IPS-15b (cell line): ENCODE results near the gene SNF8.
A peak's percentile ranks its signal among the peaks of the same experiment; 100 is the strongest.

ENCODE experiments used
- H3K27me3 ChIP-seq: one replicate; pipeline ENCODE4 v1.6.1; 2013; ENCODE audit warnings: low read length; ENCODE audit not compliant: control insufficient read depth, insufficient read depth
- H3K36me3 ChIP-seq: one replicate; pipeline ENCODE4 v1.6.1; 2013; ENCODE audit warnings: low read length; ENCODE audit not compliant: control insufficient read depth, insufficient read depth
- H3K4me1 ChIP-seq: one replicate; pipeline ENCODE4 v1.6.1; 2013; ENCODE audit warnings: mild to moderate bottlenecking, low read length; ENCODE audit not compliant: control insufficient read depth, insufficient read depth
- H3K4me3 ChIP-seq: one replicate; pipeline ENCODE4 v1.5.1; 2013; ENCODE audit warnings: low read depth, low read length
- H3K9ac ChIP-seq: one replicate; pipeline ENCODE4 v1.6.1; 2013; ENCODE audit warnings: low read depth, mild to moderate bottlenecking, low read length
- H3K9me3 ChIP-seq: one replicate; pipeline ENCODE4 v1.6.1; 2013; ENCODE audit warnings: mild to moderate bottlenecking, low read length; ENCODE audit not compliant: control insufficient read depth, insufficient read depth

SNF8 gene, protein sequence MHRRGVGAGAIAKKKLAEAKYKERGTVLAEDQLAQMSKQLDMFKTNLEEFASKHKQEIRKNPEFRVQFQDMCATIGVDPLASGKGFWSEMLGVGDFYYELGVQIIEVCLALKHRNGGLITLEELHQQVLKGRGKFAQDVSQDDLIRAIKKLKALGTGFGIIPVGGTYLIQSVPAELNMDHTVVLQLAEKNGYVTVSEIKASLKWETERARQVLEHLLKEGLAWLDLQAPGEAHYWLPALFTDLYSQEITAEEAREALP

DNA sequence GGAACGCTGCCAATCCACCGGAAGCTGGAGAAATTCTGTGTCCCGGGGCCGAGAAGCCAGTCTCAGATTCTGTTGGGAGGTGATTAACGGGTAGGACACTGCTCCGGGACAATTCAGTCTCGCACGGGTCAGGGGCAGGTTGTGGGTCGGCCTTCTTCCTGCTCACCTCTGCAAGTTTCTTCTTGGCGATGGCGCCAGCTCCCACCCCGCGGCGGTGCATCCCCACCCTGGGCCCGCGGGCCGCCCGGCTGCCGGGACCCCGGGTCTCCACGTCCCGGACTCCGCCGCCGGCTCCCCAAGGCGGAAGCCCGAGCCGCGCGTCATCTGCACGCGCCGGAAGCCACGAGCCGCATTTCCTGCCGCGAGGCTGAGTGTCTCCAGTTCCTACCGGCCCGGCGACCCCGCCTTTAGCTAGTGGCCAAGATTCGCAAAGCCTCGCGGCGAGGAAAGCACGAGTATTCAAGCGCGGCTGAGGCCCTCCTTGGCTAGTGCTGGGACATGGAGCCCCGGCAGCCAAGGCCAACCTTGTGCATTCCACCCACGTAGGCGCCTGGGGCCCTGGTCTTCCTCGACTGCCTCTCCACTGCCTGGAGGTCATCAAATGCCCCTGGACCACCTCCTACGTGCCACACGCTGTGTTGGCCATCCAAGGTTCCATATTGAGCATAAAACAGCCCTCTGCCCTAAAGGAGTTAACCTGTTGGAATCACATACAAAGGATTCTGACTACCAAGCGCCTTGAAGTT lies at the start of gene SNF8:
TSS of gene SNF8 (minus strand) at position 328 of the 746 bp plus-strand sequence. CDS start at position 220, 108 bp downstream.
- peaks cover 11% of the 10 kb centered on the region for H3K36me3 ChIP-seq
- peak within 1 kb of the TSS; percentile 97 for H3K9ac ChIP-seq
- peak within 1 kb of the TSS; percentile 94 for H3K4me3 ChIP-seq
- H3K9me3 ChIP-seq = no peaks in the 10 kb centered on the region
- no peaks in the 10 kb centered on the region for H3K27me3 ChIP-seq
- peaks cover 5% of the 10 kb centered on the region for H3K4me1 ChIP-seq

DNA sequence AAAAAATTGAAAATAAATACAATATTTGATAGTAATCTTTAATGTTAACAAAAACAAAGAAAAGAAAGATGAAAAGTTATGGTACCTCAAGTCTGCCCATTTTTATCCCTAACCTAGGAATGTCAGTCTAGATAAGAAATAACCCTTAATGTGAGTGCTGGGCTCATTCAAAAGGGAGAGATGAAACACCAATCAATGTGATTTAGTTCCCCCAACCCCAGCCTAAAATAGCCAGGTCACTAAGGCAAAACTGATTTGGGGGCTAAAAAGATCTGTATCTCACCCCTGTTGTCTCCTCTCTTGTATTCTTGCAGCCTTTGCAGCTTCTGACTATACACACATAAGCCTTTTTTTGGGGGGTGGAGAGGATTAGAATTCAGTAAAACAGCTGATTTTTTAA lies 49.3 kb upstream of the SNF8 start:
- no peak overlapping the region for H3K4me3 ChIP-seq
- H3K4me1 ChIP-seq = peaks cover 23% of the 10 kb centered on the region
- no peaks in the 10 kb centered on the region for H3K9me3 ChIP-seq
- no peak overlapping the region for H3K9ac ChIP-seq
- peaks cover 4% of the 10 kb centered on the region for H3K36me3 ChIP-seq
- no peaks in the 10 kb centered on the region for H3K27me3 ChIP-seq

DNA sequence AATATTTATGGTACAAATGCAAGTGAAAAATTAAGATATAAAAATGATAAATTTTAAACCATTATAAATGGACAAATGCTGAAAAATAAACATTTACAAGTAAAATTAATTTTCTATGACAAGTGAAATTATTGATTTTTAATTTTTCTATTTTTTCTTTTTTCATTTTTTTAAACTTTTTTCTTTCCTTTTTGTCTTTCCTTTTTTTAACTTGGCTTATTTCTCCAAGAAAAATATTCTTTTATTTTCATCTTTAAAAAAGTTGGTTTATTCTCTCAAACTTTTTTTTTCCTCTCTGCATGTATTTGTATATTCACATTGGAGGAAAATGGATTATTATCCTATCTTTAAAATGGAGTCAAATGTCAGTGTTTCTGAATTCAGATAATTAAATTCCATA lies 48.7 kb upstream of the SNF8 start:
- Histone ChIP-seq H3K9me3 (no peaks in the 10 kb centered on the region), H3K4me1 (peaks cover 23% of the 10 kb centered on the region), H3K9ac (no peak overlapping the region), H3K27me3 (no peaks in the 10 kb centered on the region), H3K4me3 (no peak overlapping the region), H3K36me3 (peaks cover 4% of the 10 kb centered on the region)

DNA sequence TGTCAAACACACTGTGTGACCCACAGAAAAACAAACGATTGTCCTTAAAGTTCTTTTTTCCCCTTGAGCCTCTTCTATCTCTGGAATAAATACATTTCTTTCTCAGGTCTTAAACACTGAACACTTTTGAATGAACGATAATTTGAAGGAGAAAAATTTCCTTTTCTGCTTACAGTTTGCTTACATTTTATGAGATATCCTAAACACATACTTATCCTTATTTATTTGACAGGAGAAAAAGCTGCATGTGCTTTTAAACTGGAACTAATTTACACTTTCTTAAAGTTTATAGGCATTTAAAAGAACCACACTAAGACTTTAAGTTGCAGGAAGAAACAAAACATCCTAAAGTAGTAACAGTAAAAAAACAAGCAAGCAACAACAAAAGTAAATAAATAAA lies 47.8 kb upstream of the SNF8 start:
- H3K4me3 ChIP-seq = no peak overlapping the region
- H3K9ac ChIP-seq = no peak overlapping the region
- H3K27me3 ChIP-seq = no peaks in the 10 kb centered on the region
- H3K9me3 ChIP-seq = no peaks in the 10 kb centered on the region
- peaks cover 25% of the 10 kb centered on the region for H3K4me1 ChIP-seq
- peaks cover 1% of the 10 kb centered on the region for H3K36me3 ChIP-seq

DNA sequence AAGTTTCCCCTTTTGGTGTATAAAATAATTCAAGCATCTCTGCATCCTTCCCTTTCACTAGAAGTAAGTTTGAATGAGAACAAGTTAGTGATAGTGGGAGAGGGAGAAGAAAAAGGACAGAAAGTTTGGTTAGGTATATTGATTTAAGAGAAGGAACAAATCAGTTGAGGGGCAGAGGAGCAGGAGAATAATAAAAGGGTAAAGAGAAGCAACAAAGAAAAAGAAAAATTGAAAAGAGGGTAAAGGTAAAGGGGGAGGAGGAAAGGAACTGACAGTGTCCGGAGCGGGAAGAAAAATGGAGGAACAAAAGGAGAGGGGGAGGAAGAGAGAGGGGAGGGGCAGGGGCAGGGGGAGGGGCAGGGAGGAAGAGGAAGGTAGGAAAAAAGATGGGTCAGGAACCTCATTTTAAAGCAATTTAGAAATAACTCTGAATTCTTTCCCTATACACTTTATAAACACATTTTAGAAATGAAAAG lies 46.3 kb upstream of the SNF8 start:
- H3K27me3 ChIP-seq = no peaks in the 10 kb centered on the region
- H3K9me3 ChIP-seq = no peaks in the 10 kb centered on the region
- peaks cover 25% of the 10 kb centered on the region for H3K4me1 ChIP-seq
- no peak overlapping the region for H3K9ac ChIP-seq
- H3K4me3 ChIP-seq = peak overlapping the region; percentile 26
- H3K36me3 ChIP-seq = no peaks in the 10 kb centered on the region

DNA sequence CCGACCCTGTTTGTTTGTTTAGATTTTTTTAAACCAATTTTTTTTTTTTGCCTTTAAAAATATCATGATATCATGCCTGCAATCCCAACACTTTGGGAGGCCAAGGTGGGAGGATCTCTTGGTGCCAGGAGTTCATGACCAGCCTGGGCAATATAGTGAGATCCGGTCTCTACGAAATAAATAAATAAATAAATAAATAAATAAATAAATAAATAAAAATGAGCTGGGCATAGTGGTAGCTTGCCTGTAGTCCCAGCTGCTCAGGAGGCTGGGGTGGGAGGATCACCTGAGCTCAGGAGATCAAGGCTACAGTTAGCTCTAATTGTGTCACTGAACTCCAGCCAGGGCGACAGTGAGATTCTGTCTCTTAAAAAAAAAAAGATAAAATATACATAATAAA lies 44.5 kb upstream of the SNF8 start:
- Histone ChIP-seq H3K9ac (no peak overlapping the region), H3K4me1 (peaks cover 21% of the 10 kb centered on the region), H3K9me3 (no peaks in the 10 kb centered on the region), H3K27me3 (no peaks in the 10 kb centered on the region), H3K36me3 (no peaks in the 10 kb centered on the region), H3K4me3 (no peak overlapping the region)

DNA sequence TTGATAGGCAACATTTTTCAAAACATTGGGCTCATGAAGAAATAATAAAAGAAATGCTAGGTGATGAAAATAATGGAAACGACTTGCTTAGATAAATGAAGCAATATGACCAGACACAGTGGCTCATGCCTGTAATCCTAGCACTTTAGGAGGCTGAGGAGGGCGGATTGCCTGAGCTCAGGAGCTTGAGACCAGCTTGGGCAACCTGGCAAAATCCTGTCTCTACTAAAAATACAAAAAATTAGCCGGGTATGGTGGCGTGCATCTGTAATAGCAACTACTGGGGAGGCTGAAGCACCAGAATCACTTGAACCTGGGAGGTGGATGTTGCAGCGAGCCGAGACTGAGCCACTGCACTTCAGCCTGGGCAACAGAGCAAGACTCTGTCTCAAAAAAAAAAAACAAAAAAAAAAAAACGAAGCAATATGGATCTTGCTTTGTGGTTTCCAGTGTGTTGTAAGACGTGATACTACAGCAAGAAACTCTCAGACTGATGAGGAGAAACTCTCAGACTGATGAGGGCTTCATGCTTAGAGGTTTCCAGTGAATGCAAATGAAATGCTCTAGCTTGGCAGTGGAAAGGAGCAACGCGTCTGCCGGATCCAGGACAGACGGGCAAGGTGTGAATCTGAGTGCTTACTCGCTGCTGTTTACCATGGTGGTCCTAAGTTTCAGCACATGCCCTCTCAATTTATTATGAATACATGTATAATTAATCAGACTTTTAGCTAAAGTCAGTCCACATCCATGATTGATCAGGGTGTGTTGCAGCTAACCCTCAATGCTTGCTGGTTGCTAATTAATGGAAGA lies 41.0 kb upstream of the SNF8 start:
- H3K36me3 ChIP-seq = no peaks in the 10 kb centered on the region
- H3K9ac ChIP-seq = no peak overlapping the region
- peaks cover 7% of the 10 kb centered on the region for H3K4me1 ChIP-seq
- no peak overlapping the region for H3K4me3 ChIP-seq
- H3K27me3 ChIP-seq = no peaks in the 10 kb centered on the region
- H3K9me3 ChIP-seq = no peaks in the 10 kb centered on the region

DNA sequence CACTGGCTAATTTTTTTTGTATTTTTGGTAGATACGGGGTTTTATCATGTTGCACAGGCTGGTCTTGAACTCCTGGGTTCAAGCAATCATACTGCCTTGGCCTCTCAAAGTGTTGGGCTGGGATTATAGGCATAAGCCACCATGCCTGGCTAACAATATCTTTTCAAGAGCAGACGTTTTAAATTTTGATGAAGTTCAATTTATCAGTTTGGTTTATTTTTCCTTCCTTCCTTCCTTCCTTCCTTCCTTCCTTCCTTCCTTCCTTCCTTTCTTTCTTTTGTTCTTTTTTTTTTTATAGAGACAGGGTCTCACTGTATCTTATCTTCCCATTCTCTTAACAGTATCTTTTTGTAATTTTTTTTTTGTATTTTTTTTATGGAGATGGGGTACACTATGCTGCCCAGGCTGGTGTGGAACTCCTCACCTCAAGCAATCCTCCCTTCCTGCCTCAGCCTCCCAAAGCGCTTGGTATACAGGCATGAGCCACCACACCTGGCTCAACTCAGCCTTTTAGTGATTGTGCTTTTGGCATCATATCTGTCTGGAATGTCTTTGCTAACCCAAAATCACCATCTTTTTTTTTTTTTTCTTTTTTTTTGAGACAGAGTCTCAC lies 37.4 kb upstream of the SNF8 start:
- H3K27me3 ChIP-seq = no peaks in the 10 kb centered on the region
- no peaks in the 10 kb centered on the region for H3K4me1 ChIP-seq
- H3K9ac ChIP-seq = no peak overlapping the region
- H3K4me3 ChIP-seq = no peak overlapping the region
- no peaks in the 10 kb centered on the region for H3K9me3 ChIP-seq
- no peaks in the 10 kb centered on the region for H3K36me3 ChIP-seq

DNA sequence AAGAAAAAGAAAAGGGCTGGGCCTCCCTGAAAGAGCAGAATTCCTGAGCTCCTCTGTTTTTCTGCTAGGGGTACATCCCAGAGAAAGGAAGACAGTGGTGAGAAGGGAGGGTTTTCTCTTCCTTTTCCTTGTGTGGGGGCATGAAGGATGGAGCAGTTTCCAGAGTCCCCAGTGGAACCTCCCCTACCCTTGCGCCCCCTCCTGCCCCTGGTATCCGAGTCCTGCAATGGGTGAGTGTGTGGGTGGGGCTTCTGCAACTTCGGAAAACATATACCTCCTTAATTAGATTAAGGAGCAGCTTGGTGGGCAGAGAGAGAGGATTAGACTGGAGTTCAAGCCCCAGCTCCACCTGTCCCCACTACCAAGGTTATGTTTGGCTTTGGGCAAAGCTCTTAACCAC lies 29.2 kb upstream of the SNF8 start:
- H3K27me3 ChIP-seq = peaks cover 2% of the 10 kb centered on the region
- no peak overlapping the region for H3K9ac ChIP-seq
- H3K4me1 ChIP-seq = peaks cover 14% of the 10 kb centered on the region
- no peaks in the 10 kb centered on the region for H3K36me3 ChIP-seq
- no peaks in the 10 kb centered on the region for H3K9me3 ChIP-seq
- no peak overlapping the region for H3K4me3 ChIP-seq

DNA sequence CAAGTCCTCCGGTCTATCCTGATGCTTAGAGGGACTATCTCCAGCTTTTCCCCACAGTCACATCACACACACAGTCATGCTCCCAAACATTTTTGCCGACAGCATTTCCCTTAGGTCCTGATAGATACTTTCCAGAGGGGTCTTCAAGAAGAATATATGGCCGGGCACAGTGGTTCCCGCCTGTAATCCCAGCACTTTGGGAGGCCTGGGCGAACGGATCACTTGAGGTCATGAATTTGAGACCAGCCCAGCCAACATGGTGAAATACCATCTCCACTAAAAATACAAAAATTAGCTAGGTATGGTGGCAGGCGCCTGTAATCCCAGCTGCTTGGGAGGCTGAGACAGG lies 28.1 kb upstream of the SNF8 start:
- peaks cover 14% of the 10 kb centered on the region for H3K4me1 ChIP-seq
- H3K4me3 ChIP-seq = no peak overlapping the region
- H3K9me3 ChIP-seq = no peaks in the 10 kb centered on the region
- no peaks in the 10 kb centered on the region for H3K36me3 ChIP-seq
- no peak overlapping the region for H3K9ac ChIP-seq
- H3K27me3 ChIP-seq = peaks cover 2% of the 10 kb centered on the region

DNA sequence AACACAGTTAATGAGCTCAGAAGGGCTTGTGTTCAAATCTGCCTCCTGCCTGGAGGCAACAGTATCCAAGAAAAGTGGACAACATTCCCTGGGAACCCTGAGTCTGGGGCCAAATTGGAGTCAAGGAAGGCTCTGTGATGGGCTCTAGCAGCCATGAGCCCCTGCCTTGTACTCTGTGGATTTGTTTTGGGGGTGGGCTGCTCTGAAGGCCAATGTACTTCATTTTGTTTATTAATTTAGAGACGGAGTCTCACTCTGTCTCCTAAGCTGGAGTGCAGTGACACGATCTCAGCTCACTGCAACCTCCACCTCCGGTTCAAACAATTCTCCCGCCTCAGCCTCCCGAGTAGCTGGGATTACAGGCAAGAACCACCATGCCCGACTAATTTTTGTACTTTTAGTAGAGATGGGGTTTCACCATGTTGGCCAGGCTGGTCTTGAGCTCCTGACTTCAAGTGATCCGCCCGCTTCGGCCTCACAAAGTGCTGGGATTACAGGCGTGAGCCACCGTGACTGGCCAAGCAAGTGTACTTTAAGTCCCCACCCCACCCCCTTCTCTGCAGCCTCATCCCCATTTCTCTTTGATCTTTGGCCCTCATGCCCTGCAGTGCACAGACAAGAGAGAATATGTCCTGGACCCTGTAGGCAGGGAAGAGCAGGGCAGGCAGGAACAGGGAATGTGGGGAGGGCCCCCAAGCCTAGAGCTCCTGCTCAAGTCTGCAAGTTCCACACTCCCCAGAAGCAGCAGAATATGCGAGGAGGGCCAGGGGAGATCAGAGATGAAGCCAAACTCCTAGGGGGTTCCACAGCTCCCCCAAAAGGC lies 26.4 kb upstream of the SNF8 start:
- H3K27me3 ChIP-seq = peaks cover 2% of the 10 kb centered on the region
- no peak overlapping the region for H3K9ac ChIP-seq
- peaks cover 14% of the 10 kb centered on the region for H3K4me1 ChIP-seq

More for the DNA sequence above, 26.4 kb upstream of the SNF8 start:
- H3K9me3 ChIP-seq = no peaks in the 10 kb centered on the region
- no peak overlapping the region for H3K4me3 ChIP-seq
- H3K36me3 ChIP-seq = no peaks in the 10 kb centered on the region
